Measurements from ENCODE around the gene MB21D2. TPM values are rescaled to one million over a fixed set of nuclear protein-coding genes. Genes with fewer than 3 reads are reported as not detected.

MB21D2 gene
- total and polyA plus RNA-seq, 2 of the 8 experiments (the other 6 are each of a cell fraction or from before 2014, with no cell fraction given) = 10.0 to 21.0 TPM

- H3K23me2 ChIP-seq (ENCODE audit: low read depth, low read length) = no peaks in the 10 kb centered on the region
- no peak overlapping the region for H4K91ac ChIP-seq (replicated peaks; ENCODE audit: insufficient read length, low read length)
- H4K8ac ChIP-seq (ENCODE audit: extremely low read depth, insufficient read depth, low read length) = no peak overlapping the region
- TF ChIP-seq POU5F1 (IDR thresholded peaks at IDR 0.05; ENCODE audit: low read depth, low read length) (no peak), KDM5A (IDR thresholded peaks at IDR 0.05; ENCODE audit: low read length) (no peak), CTBP2 (IDR thresholded peaks at IDR 0.05; ENCODE audit: borderline replicate concordance, insufficient read depth, insufficient read length, low read length) (no peak), KDM1A (IDR thresholded peaks at IDR 0.05; ENCODE audit: borderline replicate concordance, low read length) (no peak), SIRT6 (IDR thresholded peaks at IDR 0.05; ENCODE audit: low read length) (no peak)
- no peak overlapping the region for H3K18ac ChIP-seq (ENCODE audit: extremely low read depth, low read length)
- peaks cover 0 to 90% of the 10 kb centered on the region in 2 experiments; a peak in 3 of 4 replicates for H3K79me2 ChIP-seq (ENCODE audit: control insufficient read depth in 1 of 2, insufficient read depth in 2 of 2, low read length in 2 of 2)
- H2AK5ac ChIP-seq (ENCODE audit: low read depth, low read length) = no peak overlapping the region
- no peak for DNase-seq (ENCODE audit: low read depth in 1 of 2, low spot score in 2 of 2)
- no peak overlapping the region for H3K23ac ChIP-seq (ENCODE audit: insufficient read length)
- H2BK15ac ChIP-seq (ENCODE audit: low read length) = no peak overlapping the region
- H2BK120ac ChIP-seq (replicated peaks; ENCODE audit: low read depth, low read length) = no peak overlapping the region
- H3K27ac ChIP-seq (ENCODE audit: low read depth, low read length) = no peak overlapping the region
- WGBS, 2 experiments (ENCODE audit: extremely low coverage in 1 of 2, insufficient coverage in 1 of 2, insufficient read length in 1 of 2, insufficient replicate concordance in 2 of 2, low coverage in 1 of 2, low lambda C conversion rate in 2 of 2, missing lambda C conversion rate in 1 of 2) = 86% methylated on average over 7 of the region's 7 CpGs; no CpG with 5 or more reads in 1 of the 2 experiments
- no peak overlapping the region for H2BK20ac ChIP-seq (ENCODE audit: low read length)
- H3K27me3 ChIP-seq (replicated peaks in 1 of 4; ENCODE audit: control insufficient read depth in 3 of 4, extremely low read depth in 1 of 4, insufficient read depth in 3 of 4, low read length in 3 of 4) = no peaks in the 10 kb centered on the region
- no peak overlapping the region for H3K9ac ChIP-seq (replicated peaks in 1 of 4; ENCODE audit: extremely low read depth in 1 of 4, low read depth in 3 of 4, low read length in 3 of 4)
- peaks cover 9% of the 10 kb centered on the region for H3K79me1 ChIP-seq (ENCODE audit: low read depth, low read length)
- no peak overlapping the region for H3K14ac ChIP-seq (ENCODE audit: insufficient read length)
- no peak overlapping the region for H2AFZ ChIP-seq (ENCODE audit: low read length)
- H3K4me3 ChIP-seq (ENCODE audit: extremely low read depth in 1 of 4, insufficient read depth in 2 of 4, low read depth in 3 of 4, low read length in 4 of 4) = no peak overlapping the region
- no peak overlapping the region for H3K56ac ChIP-seq (replicated peaks; ENCODE audit: insufficient read length, low read depth, low read length)
- no peak overlapping the region for H4K5ac ChIP-seq (ENCODE audit: insufficient read length, low read depth, low read length)
- H2BK12ac ChIP-seq (ENCODE audit: low read depth, low read length) = no peak overlapping the region
- POLR2A ChIA-PET (ENCODE audit: partially characterized antibody) = interaction anchor here (0.8 kb wide), 1 partner anchor 10 kb away, joined by 3 read pairs; no protein-coding TSS in a partner anchor
- CTCF ChIA-PET (ENCODE audit: partially characterized antibody) = interaction anchor here (0.9 kb wide), 1 partner anchor 159 kb away, joined by 3 read pairs; no protein-coding TSS in a partner anchor
- H4K20me1 ChIP-seq (replicated peaks in 1 of 2; ENCODE audit: control insufficient read depth in 1 of 2, insufficient read depth in 2 of 2, low read length in 2 of 2) = peaks cover 0 to 5% of the 10 kb centered on the region in 2 experiments
- peaks cover 0 to 8% (median 4%) of the 10 kb centered on the region in 4 experiments; a peak in 5 of 7 replicates for H3K4me1 ChIP-seq (replicated peaks in 1 of 4; ENCODE audit: control insufficient read depth in 3 of 4, insufficient read depth in 4 of 4, low read length in 3 of 4)
- no peak for FAIRE-seq
- no peak overlapping the region for H3K4me2 ChIP-seq (ENCODE audit: insufficient read depth in 1 of 2, low read depth in 2 of 2, low read length in 2 of 2)
- no peak overlapping the region for H2BK5ac ChIP-seq (ENCODE audit: low read depth, low read length)
- H3K36me3 ChIP-seq (ENCODE audit: control insufficient read depth in 2 of 4, insufficient read depth in 4 of 4, low read length in 3 of 4) = no peaks in the 10 kb centered on the region
- no peaks in the 10 kb centered on the region for H3K9me3 ChIP-seq (ENCODE audit: insufficient read depth in 2 of 2, low read depth in 1 of 2, low read length in 1 of 2)
- no peak overlapping the region for H3K4ac ChIP-seq (replicated peaks; ENCODE audit: insufficient read length, low read depth, low read length)
These were observed 60.4 kb downstream of the MB21D2 start for GRCh38 chr3:192857260-192857661.

All from H1 (cell line).